GM21786 (cell line): ENCODE data around the gene PHYHIPL.

Experiments used
- ATAC-seq: cut with Tn5 transposase; IDR thresholded peaks from one replicate; pipeline ENCODE4 v1.9.1; 2021; ENCODE audit not compliant: unreplicated experiment

PHYHIPL gene

DNA sequence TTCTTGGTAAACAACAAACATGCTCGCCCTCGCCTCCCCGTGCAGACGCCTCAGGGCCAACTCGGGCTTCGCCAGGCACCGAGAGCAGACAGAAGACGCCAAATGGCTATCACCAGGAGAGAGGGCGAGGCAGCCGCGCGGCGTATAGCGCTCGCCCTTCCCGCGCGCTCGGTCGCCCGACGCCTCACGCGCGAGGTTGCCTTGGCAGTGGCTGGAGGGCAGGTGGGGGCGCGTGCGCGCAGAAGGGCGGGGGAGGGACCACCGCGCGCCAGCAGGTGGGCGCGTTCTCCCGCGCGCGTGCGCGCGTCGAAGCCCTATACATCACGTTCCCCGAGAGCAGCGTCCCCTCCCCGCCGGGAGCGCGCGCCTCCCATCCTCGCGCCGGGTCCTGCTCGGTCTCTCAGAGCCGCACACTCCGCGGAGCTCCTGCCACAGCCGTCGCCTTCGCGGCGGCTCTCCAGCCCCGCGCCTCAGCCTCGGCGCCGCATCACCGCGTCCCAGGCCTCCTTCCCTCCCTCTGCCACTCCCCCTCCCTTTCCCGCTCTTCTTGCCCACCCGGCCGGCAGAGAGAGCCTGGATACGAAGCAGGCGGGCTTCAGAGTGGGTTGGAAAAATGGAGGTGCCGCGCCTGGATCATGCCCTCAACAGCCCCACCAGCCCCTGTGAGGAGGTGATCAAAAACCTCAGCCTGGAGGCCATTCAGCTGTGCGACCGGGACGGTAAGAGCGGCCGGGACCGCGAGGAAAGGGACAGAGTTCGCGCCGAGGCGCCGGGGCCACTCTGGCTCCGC is at the start of gene PHYHIPL:
Gene PHYHIPL, plus strand, starts transcription at position 403 of the 790 bp plus-strand sequence. Its CDS starts 211 bp downstream, at position 614.
- no peak for ATAC-seq

DNA sequence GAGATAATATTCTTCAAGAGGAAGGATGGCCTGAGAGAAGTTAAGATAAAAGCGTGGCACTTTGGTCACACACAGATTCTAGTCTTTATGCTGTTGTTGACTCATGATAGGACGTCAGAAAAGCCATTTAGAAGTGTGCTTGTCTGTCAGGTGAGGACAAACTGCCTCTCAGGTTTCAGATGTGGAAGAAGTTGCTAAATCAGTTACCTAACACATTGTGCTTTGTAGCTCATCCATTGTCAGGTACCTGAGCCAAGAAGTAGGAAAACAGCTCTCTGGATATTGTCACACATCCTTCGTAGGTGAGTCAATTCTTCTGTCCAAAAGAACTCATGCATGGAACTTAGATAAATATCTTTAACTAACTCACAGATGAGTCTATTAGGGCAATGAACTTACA is 49.5 kb upstream of the PHYHIPL start:
- no peak for ATAC-seq

DNA sequence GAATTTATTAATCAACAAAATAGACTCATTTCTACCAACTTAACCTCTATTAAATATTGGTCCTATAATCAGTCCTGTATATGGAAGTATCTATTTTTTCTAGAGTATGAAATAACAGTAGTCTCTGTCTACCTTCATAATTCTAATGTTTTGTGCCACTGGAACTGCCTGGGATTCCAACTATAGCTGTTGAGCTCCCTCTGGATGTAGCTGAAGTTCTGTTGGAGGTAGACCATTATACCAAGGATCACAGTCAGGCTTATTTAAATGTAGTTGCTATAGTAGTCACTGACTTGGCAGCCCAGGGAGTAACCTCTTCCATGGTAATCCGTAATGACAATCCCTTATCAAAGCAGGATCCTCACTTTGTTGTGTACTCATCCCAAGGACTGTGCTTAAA is 48.5 kb upstream of the PHYHIPL start:
- ATAC-seq: no peak

DNA sequence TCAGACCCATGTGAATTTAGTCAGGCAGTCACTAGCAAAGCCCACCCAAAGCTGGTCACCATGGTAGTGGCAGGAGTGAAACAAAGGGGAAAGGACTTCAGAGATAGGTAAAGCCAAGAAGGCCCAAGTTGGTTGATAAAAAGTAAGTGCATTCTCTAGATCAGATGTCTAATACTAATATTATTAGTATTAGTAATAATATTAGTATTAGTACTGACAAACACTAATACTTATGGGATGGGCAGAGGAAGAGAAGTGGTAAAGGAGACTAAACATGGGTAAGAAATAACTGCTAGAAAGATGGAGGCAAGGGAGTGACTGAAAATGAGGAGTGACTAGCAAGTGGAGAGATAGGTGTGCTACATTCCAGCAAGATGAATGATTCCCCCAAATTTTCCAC is 46.6 kb upstream of the PHYHIPL start:
- no peak for ATAC-seq

DNA sequence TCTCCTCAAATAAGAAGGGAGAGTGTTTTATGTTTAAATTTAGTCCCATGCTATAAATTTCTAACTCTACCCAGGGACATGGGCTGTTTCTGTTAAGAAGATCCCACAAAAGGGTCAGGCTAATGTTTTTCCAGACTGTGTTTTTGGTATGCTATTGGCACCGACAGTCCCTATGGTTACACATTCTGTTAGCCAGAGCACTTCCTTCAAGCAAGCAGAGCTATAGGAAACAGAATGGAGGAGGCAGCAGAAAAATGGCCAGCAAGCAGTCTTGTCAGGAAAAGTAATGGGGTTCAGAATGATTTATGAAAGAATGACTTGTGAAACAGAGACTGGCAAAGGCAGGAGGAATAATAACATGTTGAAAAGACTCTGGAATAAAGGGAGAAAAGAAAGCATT is 44.8 kb upstream of the PHYHIPL start:
- ATAC-seq: no peak

DNA sequence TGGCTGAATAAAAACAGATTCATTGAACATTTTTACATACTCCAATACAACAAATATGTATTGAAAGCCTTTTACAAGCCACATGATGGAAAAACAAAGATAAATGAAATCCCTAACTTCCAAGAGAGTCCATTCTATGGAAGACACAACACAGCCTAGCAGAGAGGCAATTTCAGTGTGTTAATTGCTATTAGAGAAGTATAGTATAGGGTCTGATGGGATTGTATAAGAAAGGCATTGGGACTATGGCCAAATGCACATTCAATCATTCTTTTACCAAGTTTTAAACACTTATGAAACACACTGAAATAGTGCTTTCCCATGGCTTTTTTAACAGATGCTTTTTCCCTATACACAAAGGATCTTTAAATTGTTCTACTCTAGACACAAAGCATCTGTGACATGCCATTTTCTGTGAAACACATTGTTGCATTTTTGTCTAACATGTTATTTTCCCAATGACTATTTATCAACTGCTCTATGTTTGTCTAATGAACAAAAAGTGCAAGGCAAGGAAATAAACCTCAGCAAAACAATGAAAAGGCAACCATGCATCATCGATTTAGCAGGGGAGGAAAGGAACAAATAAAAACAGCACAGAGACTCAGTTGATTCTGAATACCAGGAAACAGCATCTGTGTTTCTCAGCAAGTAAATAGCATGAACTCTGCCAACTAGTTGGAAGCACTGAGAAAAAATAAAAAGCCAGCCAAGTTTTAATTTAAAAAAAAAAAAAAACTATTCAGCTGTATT is 42.4 kb upstream of the PHYHIPL start:
- no peak for ATAC-seq

DNA sequence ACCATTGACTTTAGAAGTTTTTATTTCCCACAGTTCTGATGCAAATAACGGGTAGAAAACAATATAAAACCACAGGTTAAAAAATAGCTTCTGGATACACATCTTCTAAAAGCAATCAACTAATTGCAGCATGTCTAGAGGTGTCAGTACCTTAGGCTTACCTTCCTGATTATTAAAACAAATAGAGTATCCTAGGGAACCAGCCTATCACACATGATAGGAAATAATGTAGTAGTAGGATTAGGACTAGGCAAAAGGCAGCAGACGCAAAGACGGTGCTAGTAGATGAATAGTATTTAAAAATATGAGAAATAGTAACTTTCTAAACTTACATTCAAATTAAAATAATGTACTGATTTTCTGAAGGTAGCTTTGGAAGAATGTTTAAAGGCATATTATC is 41.7 kb upstream of the PHYHIPL start:
- ATAC-seq: no peak

DNA sequence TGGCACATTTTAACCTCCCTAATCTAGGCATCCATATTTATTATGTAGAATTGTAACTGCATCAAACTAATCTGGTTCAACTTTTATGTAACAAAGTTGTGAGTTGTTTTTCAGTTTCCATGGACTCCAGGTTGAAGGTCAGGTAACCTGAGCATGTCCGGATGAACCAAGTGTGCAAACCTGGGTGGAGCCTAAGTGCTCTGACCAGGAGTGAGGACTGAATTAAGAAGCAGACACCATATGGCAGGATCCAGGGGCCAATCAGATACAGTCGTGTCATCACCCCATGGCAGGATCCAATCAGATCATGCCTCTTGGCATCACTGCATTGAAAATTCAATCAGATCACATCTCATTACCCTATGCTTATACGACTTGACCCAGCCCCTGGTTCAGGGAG is 41.2 kb upstream of the PHYHIPL start:
- no peak for ATAC-seq

DNA sequence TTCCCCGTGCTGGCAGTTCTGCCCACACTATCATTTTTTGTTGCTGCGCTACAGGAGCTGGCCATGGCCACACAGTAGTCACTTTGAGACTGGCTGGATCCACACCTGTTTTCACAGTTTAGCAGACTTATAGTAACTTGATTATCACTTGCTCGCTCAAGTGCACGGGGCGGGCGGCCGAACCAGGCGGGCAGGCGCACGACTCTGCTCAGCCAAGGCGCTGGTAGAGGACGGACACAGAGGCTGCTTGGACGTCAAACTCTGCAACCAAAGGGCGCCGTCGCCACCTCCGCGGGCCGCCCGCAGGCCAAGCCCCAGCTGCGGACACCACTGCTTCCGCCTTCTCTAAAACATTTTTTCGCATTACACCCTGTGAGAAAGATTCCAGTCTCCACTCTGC is 38.4 kb upstream of the PHYHIPL start:
- no peak for ATAC-seq

DNA sequence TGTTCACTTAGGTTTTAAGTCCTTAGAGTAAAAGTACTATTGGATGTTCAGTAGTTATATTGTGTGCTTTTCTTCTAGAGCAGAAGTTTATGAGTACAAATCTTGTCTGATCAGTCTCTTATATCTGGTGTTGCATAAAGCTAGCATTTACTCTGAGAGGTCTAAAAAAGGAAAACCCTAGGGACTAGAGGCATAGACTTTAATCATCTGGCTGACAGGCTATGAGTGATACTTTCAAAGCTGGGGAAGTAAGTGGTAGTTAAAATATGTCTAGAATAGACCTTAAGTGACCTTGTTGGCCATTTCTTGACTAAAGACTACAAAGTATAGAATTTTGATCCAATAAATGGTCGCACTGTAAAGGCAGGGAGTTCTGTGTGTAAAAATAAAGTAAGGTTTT is 32.9 kb upstream of the PHYHIPL start:
- no peak for ATAC-seq

DNA sequence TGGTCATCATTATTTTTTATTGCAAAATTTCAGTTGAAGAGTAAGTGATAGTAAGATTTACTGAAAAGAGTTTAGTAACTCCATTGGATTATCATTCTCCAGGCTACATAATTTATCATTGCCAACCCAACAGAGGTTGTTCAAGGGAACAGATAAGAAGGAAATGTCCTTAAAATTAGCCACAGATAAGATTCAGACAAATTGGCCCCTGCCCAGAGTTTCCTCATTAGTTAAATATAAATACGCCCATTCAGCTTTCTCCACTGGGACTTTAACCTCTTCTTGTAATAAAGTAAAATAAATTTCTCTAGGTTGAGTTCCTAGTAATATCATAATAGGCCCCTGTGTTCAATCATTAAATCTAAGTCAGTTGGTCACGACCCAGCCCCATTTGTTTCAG is 27.7 kb upstream of the PHYHIPL start:
- ATAC-seq: no peak

DNA sequence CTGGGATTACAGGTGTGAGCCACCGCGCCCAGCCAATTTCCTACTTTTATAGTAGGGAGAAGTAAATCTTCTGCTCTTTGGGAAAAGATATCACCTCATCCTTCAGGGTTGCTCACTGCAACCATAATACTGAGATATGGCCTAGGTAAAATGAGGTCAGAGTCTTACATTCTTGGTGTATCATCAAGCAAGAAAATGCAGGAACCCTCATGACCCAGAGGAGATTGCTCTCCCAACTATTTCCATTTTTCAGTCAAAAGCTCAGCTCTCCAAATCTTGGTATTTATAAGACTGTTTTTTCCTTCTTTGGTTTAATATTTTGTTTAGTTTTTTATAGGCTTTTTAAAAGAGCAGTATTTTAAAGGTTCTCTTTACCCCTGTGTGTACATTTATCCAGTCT is 20.9 kb upstream of the PHYHIPL start:
- ATAC-seq: no peak

DNA sequence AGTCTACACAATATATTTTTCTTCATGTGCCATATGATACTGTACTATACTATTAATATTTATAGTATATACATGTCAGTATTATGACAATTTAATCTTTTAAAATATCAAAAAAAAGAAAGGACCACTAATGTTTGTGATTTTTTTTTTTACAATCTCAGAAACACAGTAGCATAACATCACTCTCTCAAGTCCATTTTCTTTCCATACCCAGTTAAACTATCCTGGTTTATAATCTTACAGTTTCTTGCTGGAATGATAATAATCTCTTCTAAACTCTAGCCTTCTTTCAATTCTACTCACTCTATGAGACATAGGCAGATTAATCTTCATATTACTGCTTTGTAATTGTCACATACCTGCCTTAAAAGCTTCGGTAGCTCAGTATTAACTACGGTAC is 8.9 kb upstream of the PHYHIPL start:
- ATAC-seq: no peak

DNA sequence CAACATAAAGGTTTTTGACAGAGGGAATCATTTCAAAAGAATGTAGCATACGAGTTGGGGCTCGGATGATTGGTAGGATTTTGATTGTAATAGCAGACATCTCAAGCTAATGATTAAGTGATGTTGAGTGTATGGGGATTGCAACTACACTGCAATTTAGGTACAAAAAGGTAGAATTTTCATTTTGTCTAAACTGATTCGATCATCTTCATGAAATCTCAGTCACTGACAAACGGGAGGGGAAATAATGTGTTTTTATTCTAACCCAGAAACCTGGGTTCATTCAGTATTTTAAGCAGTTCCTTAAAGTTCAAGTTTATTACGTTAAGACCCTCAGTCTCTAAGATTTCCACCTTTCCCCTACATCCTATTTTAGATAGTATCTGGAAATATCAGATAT is 3.9 kb upstream of the PHYHIPL start:
- no peak for ATAC-seq

DNA sequence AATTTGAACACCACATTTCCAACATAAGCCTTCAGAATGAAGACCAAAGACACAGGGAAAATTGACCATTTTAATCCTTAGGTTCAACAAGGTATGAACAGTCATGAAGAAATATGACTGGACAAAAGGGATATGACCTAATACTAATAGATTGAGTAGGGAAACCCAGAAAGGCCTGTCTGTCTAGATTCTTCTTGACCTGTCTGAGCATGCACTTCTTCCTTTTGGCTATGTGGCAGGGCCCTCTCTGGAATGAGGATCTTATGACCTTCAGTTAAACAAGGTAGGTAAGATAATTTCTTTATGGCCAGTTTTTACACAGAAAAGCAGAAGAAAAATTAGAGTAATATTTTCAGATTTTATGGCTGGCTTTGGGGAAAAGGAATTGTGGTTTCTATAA is 3.0 kb upstream of the PHYHIPL start:
- ATAC-seq: no peak

DNA sequence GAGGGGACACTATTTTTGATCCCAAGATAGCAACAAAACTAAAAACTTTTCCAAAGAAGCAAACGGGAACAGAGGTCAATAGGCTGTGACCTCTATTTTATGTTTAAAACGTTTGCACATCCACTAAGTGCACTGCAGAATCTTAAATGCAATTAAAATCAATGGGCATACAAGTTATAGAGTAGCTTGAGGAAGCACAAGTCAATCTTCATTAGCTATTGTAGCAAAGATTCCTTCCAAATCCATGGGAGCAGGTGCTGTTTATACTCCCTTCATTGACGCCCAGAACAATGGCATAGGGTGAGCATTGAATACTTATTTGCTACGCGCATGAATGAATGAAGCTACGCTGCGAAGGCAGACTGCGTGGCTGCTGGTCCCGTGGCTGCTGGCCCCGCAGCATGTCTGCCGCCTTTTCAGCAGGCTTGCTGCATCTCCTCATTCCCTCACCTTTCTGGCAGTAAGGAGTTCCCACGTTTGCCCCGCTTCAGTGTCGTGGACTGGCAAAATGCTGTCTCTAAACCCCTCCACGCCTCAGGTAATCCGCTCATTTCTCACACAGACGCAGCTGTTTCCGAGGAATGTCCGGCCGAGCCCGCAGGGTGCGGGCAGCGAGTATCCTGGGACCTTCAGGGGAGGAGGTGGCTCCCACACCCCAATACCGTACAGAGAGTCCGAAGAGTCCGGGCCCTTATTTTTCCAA is 754 bp upstream of the PHYHIPL start:
- ATAC-seq: no peak

DNA sequence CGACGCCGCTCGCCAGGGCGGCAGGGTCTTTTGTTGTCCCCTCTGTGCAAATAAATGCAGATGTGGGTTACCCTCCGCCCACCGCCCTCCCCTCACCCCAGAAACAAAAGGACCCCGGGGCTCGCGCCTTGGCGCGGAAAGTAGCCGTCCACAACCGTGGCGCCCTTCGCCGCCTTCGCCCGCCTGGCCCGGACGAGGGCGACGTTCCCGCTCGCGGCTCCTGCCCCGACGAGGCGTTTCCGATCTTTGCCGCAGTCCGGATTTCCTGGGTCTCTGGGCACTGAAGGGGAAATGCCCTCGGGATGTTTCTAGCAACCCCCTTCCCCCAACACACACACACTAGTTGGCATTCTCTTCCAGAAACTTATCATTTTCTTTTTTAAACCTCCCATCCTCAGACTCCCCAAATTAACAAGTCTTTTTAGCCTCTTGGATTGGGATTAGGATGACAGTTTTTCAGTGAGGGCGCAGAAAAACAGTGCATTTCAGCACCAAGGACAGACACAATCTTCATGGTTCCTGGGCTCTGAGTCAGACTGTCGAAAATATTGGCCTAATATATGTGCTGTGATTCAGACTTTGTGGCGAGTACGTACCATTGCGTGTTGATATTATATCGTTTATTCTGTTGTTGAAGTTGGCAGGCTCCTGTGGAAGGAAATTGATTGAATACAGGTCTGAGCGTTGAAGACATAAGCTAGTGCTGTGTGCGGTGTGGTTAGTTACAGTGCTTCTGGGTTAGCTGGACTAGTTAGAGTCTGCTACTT is 771 bp downstream of the PHYHIPL start:
- no peak for ATAC-seq

DNA sequence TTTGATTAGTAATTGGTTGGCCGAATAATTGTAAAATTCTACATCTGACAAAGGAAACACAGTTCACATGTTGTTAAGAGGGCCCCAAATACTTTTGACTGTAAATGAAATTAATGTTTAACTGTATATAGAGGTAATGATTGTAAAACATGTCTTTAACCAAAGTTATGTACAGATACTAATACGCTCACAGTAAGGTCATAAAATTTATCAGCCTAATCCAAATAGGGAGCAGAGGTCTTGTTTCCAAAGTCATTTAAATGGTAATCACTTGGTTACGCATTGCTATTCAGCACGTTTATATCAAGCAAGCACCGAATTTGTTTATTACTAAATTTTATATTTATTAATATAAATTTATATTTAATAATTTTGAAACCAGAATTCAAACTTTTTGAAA is 1.4 kb downstream of the PHYHIPL start:
- no peak for ATAC-seq

DNA sequence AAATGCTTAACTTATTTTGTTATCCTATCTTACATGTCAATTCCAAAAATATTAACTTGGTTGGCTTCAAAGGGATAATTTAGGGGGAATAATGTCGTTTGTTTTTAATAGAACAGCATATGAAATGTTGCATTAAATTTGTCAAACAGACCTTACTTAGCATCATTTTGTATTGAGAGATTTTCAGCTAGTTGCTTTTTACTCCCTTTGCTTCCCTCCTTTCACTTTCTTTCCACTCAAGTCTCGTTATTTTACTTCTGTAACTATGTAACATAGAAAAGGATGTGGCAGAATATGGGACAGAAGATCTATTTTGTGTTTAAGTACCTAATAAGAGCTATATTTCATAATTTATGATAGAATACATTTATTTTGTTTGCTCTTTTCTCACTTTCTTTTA is 2.6 kb downstream of the PHYHIPL start:
- ATAC-seq: no peak

DNA sequence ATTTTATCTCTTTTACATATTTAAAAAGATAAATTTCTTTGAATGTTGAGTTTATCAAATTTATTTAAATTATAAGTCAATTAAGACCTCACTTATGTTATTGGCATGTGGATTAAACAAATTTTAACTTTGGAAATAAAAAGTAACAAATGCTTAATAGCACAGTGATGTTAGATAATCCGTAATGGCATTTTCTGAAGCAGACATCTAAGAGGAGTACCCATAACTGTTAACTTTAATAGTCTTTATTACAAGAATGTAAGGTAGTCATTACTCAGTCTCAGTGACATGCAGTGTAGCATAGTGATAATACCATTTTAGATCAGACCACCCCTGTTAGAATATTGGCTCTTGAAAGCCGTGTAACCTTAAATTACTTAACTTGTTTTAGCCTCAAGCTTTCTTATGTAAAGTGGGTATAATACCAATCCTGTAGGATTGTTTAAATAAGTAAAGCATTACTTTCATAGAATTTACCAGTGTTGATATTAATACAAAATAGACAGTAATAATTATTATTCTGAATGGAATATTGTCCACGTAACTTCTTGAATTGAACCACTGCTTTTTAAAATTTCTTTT is 4.3 kb downstream of the PHYHIPL start:
- ATAC-seq: no peak

DNA sequence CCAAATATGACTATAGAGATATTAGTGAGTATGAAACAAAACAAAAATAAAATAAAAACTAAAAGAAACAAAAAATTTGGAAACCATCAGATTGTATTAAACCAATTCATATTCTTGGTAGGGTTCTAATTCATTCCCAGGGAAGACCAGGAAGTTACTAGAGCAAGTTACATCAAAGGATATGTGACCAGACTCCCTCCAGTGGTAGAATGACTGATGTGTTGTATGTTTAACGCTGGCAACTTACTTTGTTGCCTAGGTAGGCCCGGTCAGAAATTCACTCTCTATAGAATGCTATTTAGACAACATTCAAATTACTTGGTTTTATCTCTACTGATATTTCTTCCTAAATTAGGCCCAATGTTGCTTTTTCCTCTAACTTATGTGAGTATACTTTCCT is 5.2 kb downstream of the PHYHIPL start:
- peak; percentile 80 for ATAC-seq
